HepG2 (cell line): Measurements from ENCODE around the gene DPT. TPM values are rescaled to one million over a fixed set of nuclear protein-coding genes. Genes with fewer than 3 reads are reported as not detected.
A peak's percentile ranks its signal among the peaks of the same experiment; 100 is the strongest.

Experiments used
- CCAR2 ChIP-seq: fragments of 200-400 bp; formaldehyde crosslinking; optimal IDR thresholded peaks from 2 replicates; pipeline ENCODE3; 2018; ENCODE audit warnings: low read depth, mild to moderate bottlenecking, low read length, moderate library complexity
- EP300 ChIP-seq, 3 experiments: sonication (generic) in 1 of 3; formaldehyde crosslinking in 1 of 3; IDR thresholded peaks; 2 replicates each; pipeline versions ENCODE4 v1.5.1 to v1.6.1; 2011 to 2020; ENCODE audit warnings: low read depth in 2 of 3, low read length in 2 of 3, borderline replicate concordance in 1 of 3, improper control_type of control experiment in 1 of 3, mild to moderate bottlenecking in 1 of 3, missing genetic modification reagents in 1 of 3, moderate library complexity in 1 of 3
- FOXA3 ChIP-seq: IDR thresholded peaks from 2 replicates; pipeline ENCODE4 v1.6.1; 2016; ENCODE audit warnings: missing genetic modification reagents, missing compliant biosample characterization
- JUN ChIP-seq: sonication (generic); formaldehyde crosslinking; IDR thresholded peaks from 2 replicates; pipeline ENCODE4 v1.4.0; 2020; ENCODE audit warnings: mild to moderate bottlenecking, missing genetic modification reagents
- JUND ChIP-seq: sonication (generic); formaldehyde crosslinking; IDR thresholded peaks from 2 replicates; pipeline ENCODE4 v1.8.0; 2022; ENCODE audit warnings: mild to moderate bottlenecking, missing genetic modification reagents
- NONO ChIP-seq, 2 experiments: fragments of 450-650 bp in 1 of 2; sonication (generic) in 1 of 2; formaldehyde crosslinking in 1 of 2; IDR thresholded peaks in 1 of 2; conservative IDR thresholded peaks in 1 of 2; 2 replicates each; pipeline versions ENCODE4 v1.6.1 to v1.8.0; 2017 to 2022; ENCODE audit warnings: mild to moderate bottlenecking in 1 of 2, missing genetic modification reagents in 1 of 2, moderate library complexity in 1 of 2
- NR2F2 ChIP-seq: IDR thresholded peaks from 2 replicates; pipeline ENCODE4 v1.6.1; 2012; ENCODE audit warnings: low read depth, inconsistent platforms, borderline replicate concordance
- SALL2 ChIP-seq: sonication (generic); formaldehyde crosslinking; IDR thresholded peaks from 2 replicates; pipeline ENCODE4 v1.8.1; 2023; ENCODE audit warnings: mild to moderate bottlenecking, missing genetic modification reagents, inconsistent platforms
- SETDB1 ChIP-seq: sonication (generic); formaldehyde crosslinking; IDR thresholded peaks from 2 replicates; pipeline ENCODE4 v1.5.1; 2020; ENCODE audit warnings: missing genetic modification reagents, mild to moderate bottlenecking, borderline replicate concordance
- ZKSCAN8 ChIP-seq: IDR thresholded peaks from 2 replicates; pipeline ENCODE4 v1.6.1; 2016; ENCODE audit warnings: borderline replicate concordance, missing genetic modification reagents, missing compliant biosample characterization
- ZMYM3 ChIP-seq: sonication (generic); formaldehyde crosslinking; IDR thresholded peaks from 2 replicates; pipeline ENCODE4 v1.5.1; 2020; ENCODE audit warnings: mild to moderate bottlenecking, missing genetic modification reagents
- ZNF30 ChIP-seq: sonication (generic); formaldehyde crosslinking; IDR thresholded peaks from 2 replicates; pipeline ENCODE4 v1.5.0; 2020; ENCODE audit warnings: mild to moderate bottlenecking, missing genetic modification reagents
- ZNF670 ChIP-seq: sonication (generic); formaldehyde crosslinking; IDR thresholded peaks from 2 replicates; pipeline ENCODE4 v1.8.0; 2022; ENCODE audit warnings: mild to moderate bottlenecking, missing genetic modification reagents, borderline replicate concordance
- polyA plus RNA-seq, 8 experiments: library from polyadenylated mRNA; depleted of rRNA in 3 of 8; stranded (reverse) in 7 of 8; unstranded in 1 of 8; fragments of >200 nt; fragmentation: Illumina TruSeq in 4 of 8; extraction: Trizol in 4 of 8; gene quantifications; 2 replicates each; pipeline versions ENCODE4 v1.2.1 to v1.2.3, GENCODE V29; 2011 to 2016; ENCODE audit warnings: low read depth in 4 of 8, missing spikeins in 1 of 8, mixed read lengths in 1 of 8; ENCODE audit not compliant: insufficient read depth in 1 of 8
- total RNA-seq, 5 experiments: library from RNA; depleted of rRNA; stranded (reverse); fragments of >200 nt; fragmentation: Illumina TruSeq; extraction: Trizol; gene quantifications; 2 replicates each; pipeline ENCODE4 v1.2.3, GENCODE V29; 2016; ENCODE audit warnings: low read depth in 1 of 5
- TF ChIP-seq, protein P1 (sequence below): sonication (generic); formaldehyde crosslinking; IDR thresholded peaks from 2 replicates; pipeline ENCODE4 v1.4.0; 2020; ENCODE audit warnings: missing genetic modification reagents, borderline replicate concordance
- TF ChIP-seq, protein P2 (sequence below): sonication (generic); formaldehyde crosslinking; IDR thresholded peaks from 2 replicates; pipeline ENCODE4 v1.4.0; 2020; ENCODE audit warnings: mild to moderate bottlenecking, missing genetic modification reagents, borderline replicate concordance
- TF ChIP-seq, protein P3 (sequence below): sonication (generic); formaldehyde crosslinking; IDR thresholded peaks from 2 replicates; pipeline ENCODE4 v1.9.0; 2021; ENCODE audit warnings: missing genetic modification reagents, borderline replicate concordance
- TF ChIP-seq, protein P4 (sequence below): sonication (generic); formaldehyde crosslinking; IDR thresholded peaks from 2 replicates; pipeline ENCODE4 v1.4.0; 2020; ENCODE audit warnings: missing genetic modification reagents

Gene DPT
- total and polyA plus RNA-seq, 2 of the 13 experiments (the other 11 are each of a cell fraction or from before 2014, with no cell fraction given) = 0.04 TPM; not detected in 1

DNA sequence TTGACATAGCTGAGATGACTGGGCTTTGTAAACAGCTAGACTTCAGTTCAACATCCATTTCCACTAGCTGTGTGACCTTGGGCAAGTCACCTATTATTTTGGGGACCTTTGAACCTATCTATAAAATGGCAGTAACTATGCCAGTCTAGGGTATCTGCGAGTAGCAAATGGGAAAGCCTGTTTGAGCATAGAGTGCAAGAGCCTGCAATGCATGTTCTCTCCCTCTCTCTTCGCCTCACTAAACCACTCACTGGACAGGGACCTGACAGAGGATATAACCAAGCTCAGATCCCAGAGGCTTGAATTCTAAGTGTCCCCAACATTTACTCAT lies 39.7 kb downstream of the DPT start (continued):
- TF ChIP-seq, protein P1, sequence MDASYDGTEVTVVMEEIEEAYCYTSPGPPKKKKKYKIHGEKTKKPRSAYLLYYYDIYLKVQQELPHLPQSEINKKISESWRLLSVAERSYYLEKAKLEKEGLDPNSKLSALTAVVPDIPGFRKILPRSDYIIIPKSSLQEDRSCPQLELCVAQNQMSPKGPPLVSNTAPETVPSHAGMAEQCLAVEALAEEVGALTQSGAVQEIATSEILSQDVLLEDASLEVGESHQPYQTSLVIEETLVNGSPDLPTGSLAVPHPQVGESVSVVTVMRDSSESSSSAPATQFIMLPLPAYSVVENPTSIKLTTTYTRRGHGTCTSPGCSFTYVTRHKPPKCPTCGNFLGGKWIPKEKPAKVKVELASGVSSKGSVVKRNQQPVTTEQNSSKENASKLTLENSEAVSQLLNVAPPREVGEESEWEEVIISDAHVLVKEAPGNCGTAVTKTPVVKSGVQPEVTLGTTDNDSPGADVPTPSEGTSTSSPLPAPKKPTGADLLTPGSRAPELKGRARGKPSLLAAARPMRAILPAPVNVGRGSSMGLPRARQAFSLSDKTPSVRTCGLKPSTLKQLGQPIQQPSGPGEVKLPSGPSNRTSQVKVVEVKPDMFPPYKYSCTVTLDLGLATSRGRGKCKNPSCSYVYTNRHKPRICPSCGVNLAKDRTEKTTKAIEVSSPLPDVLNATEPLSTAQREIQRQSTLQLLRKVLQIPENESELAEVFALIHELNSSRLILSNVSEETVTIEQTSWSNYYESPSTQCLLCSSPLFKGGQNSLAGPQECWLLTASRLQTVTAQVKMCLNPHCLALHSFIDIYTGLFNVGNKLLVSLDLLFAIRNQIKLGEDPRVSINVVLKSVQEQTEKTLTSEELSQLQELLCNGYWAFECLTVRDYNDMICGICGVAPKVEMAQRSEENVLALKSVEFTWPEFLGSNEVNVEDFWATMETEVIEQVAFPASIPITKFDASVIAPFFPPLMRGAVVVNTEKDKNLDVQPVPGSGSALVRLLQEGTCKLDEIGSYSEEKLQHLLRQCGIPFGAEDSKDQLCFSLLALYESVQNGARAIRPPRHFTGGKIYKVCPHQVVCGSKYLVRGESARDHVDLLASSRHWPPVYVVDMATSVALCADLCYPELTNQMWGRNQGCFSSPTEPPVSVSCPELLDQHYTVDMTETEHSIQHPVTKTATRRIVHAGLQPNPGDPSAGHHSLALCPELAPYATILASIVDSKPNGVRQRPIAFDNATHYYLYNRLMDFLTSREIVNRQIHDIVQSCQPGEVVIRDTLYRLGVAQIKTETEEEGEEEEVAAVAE (CRISPR knock-in tag) = no peak; the same call in 1 of the 2 replicates
- TF ChIP-seq ZKSCAN8 (CRISPR knock-in tag) (peak; percentile 84), NONO (IDR thresholded peaks at IDR 0.05) (no peak), NONO (CRISPR knock-in tag; conservative IDR thresholded peaks at IDR 0.05) (peak; percentile 47; the same call in 1 of the 2 replicates), EP300 (IDR thresholded peaks at IDR 0.05; ENCODE audit: low read depth in 2 of 2, low read length in 2 of 2) (peak in 1 of 2 experiments; percentile 83; a peak in 2 of 4 replicates), EP300 (CRISPR knock-in tag; IDR thresholded peaks at IDR 0.05; ENCODE audit: borderline replicate concordance) (peak; percentile 76), ZNF30 (CRISPR knock-in tag) (no peak), JUND (CRISPR knock-in tag) (peak; percentile 67; the same call in 1 of the 2 replicates), NR2F2 (peak; percentile 36; the same call in 1 of the 2 replicates), JUN (CRISPR knock-in tag) (peak; percentile 19; the same call in 1 of the 2 replicates), ZMYM3 (CRISPR knock-in tag) (peak; percentile 89), FOXA3 (CRISPR knock-in tag) (peak; percentile 99), SETDB1 (no peak), CCAR2 (no peak), SALL2 (CRISPR knock-in tag) (0 out of 2 replicates have a peak, but pooled peaks have one; percentile 14), ZNF670 (CRISPR knock-in tag) (0 out of 2 replicates have a peak, but pooled peaks have one; percentile 19)
- TF ChIP-seq, protein P2, sequence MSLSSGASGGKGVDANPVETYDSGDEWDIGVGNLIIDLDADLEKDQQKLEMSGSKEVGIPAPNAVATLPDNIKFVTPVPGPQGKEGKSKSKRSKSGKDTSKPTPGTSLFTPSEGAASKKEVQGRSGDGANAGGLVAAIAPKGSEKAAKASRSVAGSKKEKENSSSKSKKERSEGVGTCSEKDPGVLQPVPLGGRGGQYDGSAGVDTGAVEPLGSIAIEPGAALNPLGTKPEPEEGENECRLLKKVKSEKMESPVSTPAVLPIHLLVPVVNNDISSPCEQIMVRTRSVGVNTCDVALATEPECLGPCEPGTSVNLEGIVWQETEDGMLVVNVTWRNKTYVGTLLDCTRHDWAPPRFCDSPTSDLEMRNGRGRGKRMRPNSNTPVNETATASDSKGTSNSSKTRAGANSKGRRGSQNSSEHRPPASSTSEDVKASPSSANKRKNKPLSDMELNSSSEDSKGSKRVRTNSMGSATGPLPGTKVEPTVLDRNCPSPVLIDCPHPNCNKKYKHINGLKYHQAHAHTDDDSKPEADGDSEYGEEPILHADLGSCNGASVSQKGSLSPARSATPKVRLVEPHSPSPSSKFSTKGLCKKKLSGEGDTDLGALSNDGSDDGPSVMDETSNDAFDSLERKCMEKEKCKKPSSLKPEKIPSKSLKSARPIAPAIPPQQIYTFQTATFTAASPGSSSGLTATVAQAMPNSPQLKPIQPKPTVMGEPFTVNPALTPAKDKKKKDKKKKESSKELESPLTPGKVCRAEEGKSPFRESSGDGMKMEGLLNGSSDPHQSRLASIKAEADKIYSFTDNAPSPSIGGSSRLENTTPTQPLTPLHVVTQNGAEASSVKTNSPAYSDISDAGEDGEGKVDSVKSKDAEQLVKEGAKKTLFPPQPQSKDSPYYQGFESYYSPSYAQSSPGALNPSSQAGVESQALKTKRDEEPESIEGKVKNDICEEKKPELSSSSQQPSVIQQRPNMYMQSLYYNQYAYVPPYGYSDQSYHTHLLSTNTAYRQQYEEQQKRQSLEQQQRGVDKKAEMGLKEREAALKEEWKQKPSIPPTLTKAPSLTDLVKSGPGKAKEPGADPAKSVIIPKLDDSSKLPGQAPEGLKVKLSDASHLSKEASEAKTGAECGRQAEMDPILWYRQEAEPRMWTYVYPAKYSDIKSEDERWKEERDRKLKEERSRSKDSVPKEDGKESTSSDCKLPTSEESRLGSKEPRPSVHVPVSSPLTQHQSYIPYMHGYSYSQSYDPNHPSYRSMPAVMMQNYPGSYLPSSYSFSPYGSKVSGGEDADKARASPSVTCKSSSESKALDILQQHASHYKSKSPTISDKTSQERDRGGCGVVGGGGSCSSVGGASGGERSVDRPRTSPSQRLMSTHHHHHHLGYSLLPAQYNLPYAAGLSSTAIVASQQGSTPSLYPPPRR = 0 out of 2 replicates have a peak, but pooled peaks have one; percentile 10
- TF ChIP-seq, protein P3, sequence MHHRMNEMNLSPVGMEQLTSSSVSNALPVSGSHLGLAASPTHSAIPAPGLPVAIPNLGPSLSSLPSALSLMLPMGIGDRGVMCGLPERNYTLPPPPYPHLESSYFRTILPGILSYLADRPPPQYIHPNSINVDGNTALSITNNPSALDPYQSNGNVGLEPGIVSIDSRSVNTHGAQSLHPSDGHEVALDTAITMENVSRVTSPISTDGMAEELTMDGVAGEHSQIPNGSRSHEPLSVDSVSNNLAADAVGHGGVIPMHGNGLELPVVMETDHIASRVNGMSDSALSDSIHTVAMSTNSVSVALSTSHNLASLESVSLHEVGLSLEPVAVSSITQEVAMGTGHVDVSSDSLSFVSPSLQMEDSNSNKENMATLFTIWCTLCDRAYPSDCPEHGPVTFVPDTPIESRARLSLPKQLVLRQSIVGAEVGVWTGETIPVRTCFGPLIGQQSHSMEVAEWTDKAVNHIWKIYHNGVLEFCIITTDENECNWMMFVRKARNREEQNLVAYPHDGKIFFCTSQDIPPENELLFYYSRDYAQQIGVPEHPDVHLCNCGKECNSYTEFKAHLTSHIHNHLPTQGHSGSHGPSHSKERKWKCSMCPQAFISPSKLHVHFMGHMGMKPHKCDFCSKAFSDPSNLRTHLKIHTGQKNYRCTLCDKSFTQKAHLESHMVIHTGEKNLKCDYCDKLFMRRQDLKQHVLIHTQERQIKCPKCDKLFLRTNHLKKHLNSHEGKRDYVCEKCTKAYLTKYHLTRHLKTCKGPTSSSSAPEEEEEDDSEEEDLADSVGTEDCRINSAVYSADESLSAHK (CRISPR knock-in tag) = no peak
- TF ChIP-seq, protein P4, sequence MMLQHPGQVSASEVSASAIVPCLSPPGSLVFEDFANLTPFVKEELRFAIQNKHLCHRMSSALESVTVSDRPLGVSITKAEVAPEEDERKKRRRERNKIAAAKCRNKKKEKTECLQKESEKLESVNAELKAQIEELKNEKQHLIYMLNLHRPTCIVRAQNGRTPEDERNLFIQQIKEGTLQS (CRISPR knock-in tag) = peak; percentile 72
